Suppressor macrophage (primary cell): ENCODE results near the gene USP15.
"Not testable (repeated sequence)": the region's sequence is repeated elsewhere in the genome, so short reads cannot be mapped to it uniquely, and the experiment has no call there.

Experiments used
- DNase-seq, 4 experiments: peaks; one replicate each; pipeline ENCODE4 v3.0.0-alpha.2; 2020 to 2022

The USP15 gene

GRCh38 chr12:62459976-62460375, 199.8 kb downstream of the USP15 start:
- no peak for DNase-seq

GRCh38 chr12:62461171-62461837, 201.1 kb downstream of the USP15 start:
- not testable (repeated sequence) for DNase-seq

- not testable (repeated sequence) for DNase-seq
These were observed 203.0 kb downstream of the USP15 start for GRCh38 chr12:62463252-62463651.
